Heart left ventricle (tissue), 13 donors: ENCODE data around the gene SETD6.

Source experiments
- CTCF ChIP-seq, 12 donors: fragments of 200-600 bp; sonication (generic) in 4 of 12; IDR thresholded peaks; one replicate each; pipeline versions ENCODE4 v1.5.0 to v1.8.0; 2018 to 2022; ENCODE audit warnings: antibody characterized with exemption in 12 of 12, mild to moderate bottlenecking in 5 of 12
- POLR2A ChIP-seq, 2 donors: fragments of 450-650 bp; IDR thresholded peaks; one replicate each; pipeline ENCODE4 v1.6.1; 2017; ENCODE audit warnings: antibody characterized with exemption in 2 of 2, mild to moderate bottlenecking in 2 of 2, moderate library complexity in 2 of 2
- donor health status: ischemic (EF 13 %, LVEDD 7.1; RV severe dilation, severe dysfunction).
- donor health status: DM: no; HTN: yes; CAD: no.
- donor health status: DM: no; HTN: no; CAD: no.
- donor health status: ischemic (EF 25% LVEDD 6.9; RV normal size, moderate dysfunction).
- donor health status: ischemic (EF 25% LVEDD 5.7; RV mildly dilated, moderate dysfunction).
- donor health status: ischemic (EF 35%, LVEDD 5.7; RV mildly dilated, moderate dysfunction).
- donor health status: nonischemic (EF 11% LVEDD 7.7; RV severe dilation, severe dysfunction).
- donor health status: DM: yes; HTN: yes; CAD: no.
- donor health status: PGD.
- donor health status: ischemic (EF 29% LVEDD 5.4; RV normal size, mild dysfunction).
- donor health status: nonischemic (EF 23%, LVEDD 6.1; RV moderate dilation, normal function).

GRCh38 chr16:58537124-58537906 is 22.0 kb downstream of the SETD6 start:
- TF ChIP-seq CTCF (IDR thresholded peaks at IDR 0.05) = no peak
- TF ChIP-seq POLR2A (IDR thresholded peaks at IDR 0.05) = no peak
